DMS53 treated with DMSO at 0.1 percent for 48 hours (cell line): ENCODE measurements around the gene MMP26.

Experiments
- DNase-seq: peaks from one replicate; lab custom pipeline; 2025; ENCODE audit not compliant: unreplicated experiment; lab: John Stamatoyannopoulos, UW

The MMP26 gene

DNA sequence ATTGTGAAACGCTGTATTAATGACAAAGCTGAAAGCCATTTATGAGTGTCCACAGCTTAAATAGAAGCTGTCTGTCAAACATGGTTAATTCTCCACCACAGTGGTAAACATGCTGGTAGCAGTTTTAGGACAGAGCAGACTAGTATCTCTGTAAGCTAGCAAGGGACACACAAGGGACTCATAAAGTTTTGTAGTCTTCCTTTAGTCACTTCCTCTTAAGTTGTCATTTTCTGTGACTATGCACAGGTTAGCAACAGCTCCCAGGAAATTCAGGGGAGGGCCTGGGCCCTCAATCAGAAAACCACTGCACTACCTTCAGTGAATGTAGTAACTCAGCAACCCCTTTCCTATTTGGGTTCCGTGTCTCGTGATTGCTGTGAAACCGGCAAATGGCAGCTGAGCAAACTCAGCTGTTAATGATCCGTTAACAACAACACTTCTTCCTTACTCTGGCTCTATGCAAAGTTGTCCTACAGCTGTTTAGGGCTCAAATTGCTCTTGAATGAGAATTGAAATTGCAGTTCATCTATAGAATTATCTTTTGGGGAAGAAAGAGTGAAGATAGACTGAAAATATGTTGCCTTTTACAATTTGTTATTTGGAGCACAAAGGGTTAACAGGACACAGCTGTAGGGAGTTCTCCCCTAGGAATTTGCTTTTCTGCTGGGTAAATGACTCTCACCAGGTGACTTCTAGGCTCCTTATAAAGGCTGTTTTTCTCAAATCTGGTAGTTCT, at the start of gene MMP26:
MMP26 (plus strand) TSS at position 731 of the 736 bp plus-strand sequence.
- DNase-seq, result peak; percentile 96

DNA sequence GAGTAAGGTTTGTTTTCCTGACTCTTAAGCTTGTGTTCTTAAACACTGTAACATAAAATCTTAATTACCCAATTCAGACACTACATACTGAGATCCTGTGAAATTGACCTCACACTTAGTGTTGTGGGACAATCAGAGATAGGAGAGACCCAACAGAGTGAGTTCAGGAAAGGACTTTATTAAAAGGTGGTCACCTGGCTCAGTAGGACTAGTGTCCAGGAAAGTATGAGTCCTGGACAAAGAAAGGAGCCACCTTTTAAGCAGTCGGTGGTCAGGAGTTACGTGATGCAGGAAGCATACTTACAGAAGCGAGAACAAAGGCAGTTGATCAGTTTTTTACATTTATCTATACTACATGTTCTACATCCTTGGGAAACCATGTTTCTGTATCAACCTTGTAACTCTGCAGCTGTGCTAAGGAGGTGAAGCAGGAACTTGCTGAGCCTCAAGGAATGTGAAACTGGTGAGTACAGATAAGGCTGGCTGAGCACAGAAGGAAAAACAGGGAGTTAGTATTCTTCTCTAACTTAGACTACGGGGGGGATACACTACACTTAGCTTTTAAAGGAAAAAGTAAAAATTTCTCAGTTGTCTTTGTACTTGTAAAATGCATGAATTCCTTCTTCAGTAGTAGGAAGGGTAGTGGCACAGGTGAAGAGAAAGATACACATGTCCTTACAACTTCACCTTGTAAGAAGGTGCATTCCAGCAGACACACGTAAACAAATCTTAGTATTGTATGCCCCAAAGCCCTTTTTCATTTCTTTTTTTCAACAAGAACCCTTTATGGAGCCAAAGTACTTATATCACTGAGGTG, 45.7 kb upstream of the MMP26 start:
- no peak for DNase-seq

DNA sequence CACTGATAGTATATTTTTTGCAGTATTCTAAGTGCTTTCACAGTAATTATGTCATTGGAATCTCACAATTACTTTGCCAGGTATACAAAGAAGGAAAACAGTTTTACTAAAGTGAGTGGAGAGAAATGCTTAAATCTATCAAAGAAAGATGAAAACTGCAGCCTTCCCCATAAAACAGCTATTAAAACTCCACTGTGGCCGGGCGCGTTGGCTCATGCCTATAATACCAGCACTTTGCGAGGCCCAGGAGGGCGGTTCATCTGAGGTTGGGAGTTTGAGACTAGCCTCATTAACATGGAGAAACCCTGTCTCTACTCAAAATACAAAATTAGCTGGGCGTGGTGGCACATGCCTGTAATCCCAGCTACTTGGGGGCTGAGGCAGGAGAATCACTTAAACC, 41.7 kb upstream of the MMP26 start:
- no peak for DNase-seq

DNA sequence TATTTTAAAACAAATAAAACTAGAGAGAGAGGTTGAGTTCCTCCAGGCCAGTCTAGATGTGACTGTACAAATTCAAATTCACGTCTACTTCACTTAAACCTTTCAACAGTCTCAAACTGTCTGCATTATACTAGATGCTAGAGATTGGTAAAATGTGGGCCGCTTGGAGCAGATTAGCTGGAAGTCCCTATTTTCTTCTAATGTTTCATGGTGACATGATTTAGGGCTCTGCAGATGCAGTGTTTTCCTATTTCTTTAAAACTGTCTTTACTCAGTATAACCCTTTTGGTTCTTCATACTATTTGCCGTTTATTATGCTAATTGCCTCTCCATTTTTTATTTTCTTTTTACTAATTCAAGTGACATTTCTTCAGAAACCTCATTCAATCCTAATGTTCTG, 40.4 kb upstream of the MMP26 start:
- no peak for DNase-seq

DNA sequence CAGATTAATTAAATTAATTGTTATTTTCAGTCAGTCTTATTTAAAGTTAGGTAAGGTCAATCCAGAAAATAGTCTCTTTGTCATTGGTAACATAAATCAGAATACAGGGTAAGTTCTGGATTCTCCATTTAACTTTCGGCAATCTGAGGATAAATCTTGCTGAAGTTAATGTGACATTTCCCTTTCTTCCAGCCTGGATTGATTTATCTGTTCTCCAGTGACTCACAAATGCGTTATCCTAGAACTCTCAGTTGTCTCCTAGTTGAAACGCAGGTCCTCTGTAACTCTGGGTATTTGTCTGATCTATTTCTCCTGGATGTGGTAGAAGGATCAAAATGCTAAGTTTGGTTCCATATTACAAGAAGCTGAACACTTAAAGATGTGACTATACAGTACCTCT, 39.8 kb upstream of the MMP26 start:
- DNase-seq, result no peak

DNA sequence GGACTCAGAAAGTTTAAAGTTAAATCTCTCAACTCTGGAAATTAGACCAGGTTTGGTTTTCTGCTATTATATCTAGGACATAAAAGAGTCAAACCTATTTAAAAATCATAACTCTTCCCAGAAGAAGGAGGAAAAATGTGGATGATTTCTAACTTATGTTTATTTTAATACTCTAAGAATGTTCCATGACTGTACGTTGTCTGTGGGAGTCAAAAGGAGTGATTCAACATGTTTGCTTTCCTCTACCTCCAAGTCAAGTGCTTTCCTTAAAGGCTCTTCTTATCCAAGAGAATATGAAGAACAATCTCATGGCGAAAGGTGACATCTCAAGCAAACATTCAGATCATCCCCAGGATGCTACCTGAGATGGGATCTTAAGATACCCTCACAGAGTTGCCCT, 39.2 kb upstream of the MMP26 start:
- DNase-seq, result no peak

DNA sequence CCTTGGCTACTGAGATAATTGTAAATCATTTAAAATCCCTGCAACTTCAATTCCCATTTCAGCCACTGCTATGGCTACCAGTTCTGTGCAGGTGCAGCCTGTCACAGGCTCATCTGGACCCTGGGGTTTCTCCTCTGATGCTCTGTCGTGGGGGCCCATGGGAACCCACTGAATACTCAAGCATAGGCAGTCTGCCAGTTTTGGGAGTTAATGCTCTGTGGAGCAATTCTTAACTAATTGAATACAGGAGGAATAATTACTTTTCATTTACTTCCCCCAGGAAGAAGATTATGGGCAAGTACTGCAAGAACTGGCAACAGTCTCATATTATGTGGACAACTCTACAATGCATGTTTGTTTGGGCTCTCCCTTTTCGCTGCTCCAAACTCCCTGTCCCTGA, 32.8 kb upstream of the MMP26 start:
- no peak for DNase-seq

DNA sequence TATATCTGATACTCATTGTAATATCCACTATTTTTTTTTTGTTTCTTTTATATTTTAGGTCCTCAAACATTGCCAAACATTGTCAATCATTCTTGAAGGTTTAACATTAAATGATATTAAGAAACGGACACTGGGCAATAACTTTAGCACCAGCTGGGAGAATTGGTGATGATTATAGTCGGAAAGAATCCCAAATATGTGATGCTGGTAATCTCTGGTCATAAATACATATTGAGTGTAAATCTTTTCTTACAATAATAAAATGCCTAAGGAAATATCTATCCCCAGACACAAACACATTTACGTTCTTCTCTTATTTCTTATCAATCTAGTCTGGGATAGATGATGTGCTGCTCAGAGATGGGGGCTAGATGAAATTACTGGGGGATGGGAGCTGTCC, 32.1 kb upstream of the MMP26 start:
- no peak for DNase-seq

DNA sequence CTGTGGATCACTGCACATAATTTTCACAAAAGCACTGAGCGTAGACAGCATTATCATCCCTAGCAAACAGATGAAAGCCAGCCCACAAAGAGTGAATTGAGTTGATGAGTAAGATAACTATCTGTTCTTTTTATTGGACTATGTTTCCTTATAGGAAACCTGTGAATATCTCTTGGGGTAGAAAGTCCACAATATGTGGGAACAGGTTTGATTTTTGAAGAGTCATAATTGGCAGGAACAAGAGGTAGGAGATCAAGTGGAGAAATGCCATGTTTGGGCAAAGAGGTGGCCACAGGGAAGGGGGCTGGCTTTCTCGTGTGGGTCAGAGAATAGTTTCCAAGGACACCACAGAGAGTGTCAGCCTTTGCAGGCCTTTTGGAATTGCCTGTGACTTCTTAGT, 30.8 kb upstream of the MMP26 start:
- no peak for DNase-seq

DNA sequence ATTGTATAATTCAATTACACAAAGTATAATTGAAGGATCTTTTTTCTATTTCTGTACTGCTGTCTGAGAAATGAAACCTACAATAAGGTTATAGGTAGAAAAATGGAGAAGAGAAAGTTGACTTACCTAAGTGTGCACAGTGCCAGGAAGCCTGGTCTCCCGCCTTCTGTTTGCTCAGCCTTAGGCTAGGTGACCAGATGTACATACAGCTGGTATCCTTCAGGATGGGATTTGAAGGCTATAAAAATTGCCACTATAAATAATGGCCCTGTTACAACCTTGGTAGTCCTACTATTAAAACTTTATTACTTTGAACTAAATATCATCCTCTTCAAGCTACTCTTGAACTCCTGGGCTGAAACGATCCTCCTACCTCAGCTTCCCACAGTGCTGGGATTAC, 26.6 kb upstream of the MMP26 start:
- DNase-seq, result peak; percentile 67

DNA sequence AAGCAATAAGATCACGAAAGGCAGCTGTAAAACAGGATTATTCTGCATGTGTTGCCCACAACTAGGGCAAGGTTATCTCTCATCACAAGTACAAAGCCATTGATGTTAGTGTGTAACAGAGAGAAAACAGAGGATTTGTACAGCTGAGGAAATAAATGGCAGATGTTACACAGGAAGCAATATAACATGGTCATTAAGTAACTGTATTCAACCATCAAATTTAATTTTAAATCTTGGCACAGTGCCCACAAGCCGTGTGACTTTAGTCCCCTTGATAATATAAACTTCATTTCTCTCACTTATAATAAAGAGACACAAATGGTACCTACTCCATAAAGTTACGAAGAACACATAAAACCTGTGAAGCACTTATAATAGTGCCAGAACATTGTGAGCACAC, 24.2 kb upstream of the MMP26 start:
- peak; percentile 53 for DNase-seq

DNA sequence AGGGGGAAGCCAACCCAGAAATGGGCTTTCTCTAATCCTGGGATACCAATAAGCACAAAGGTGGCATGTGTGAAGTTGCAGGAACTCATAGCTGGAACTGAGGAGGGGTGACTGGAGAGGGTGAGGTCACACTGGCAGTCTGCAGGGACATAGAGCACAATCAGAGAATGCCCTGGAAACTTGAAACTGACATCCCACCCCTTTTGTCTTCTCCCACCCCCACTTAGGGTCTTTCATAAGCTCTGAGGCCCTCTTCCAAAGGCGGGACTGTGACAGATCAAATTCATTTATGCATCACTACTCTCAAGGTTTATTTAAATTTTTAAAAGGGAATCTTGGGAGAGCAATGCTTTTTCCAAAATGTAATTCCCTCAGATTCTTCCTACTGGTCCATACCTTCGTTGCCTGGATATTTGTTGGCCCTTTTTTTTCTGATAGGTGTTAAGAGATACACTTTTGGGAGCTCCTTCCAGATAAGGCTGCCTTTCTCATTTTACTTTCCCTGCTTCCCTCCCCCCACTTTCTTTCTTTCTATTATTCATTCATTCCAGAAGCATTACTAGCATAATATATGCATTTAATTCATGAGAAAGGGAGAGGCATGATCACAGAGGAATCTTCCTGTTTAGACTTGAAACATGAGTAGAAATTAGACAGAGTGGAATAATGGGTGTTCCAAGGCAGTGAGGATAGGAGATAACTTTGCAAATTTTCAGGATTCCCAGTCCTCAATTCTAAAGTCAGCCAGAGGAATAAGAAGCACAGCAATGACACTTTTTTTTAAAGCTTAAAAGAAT, 21.8 kb upstream of the MMP26 start:
- no peak for DNase-seq

DNA sequence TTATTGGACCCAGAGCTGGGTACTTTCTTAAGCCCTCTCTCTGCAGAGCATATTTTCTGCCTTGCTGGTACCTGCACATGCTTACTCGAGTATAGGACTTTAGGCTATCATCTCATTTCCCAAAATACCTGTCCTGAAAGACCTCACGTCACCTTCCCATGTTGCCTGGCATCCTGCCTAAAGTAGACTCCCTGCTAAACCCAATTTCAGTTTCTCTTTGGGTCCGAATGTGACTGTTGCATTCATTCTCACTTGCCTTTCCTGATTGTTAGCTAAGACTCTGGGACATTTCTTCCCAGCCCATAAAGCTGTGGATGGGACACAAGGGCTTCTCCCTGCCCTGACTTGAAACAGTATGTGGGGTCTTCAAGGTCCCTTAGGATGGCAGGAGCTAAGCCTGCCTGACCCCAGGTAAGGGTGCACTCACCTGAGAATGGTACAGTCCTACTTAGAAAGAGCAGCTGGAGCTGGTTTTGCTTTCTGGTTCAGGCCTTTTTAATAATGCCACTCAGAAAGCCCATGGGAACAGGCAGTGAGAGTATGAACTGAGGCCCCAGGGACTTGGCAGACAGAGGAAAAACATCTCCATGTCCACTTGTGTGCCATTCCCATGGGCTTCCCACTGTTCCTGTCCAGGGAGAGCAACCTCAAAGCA, 19.8 kb upstream of the MMP26 start:
- DNase-seq, result no peak

DNA sequence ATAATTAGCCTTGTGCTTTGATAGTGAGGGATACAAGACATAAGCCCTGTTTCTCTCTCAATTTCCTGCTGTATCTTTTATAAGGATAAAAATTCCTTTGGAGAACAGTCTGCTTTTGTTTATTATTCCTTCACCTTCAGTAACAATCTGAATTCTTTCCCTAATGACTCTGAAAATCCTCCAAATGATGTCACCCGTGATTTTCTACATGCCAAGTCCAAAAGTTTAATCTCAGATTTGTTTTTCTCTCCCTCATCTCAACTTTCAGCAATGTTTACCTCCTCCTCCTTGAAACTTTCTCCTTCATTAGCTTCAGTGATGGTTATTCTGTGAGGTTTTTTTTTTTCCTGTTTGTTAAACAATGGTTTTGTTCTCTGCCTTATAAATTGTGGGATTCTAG, 9.1 kb upstream of the MMP26 start:
- DNase-seq, result no peak

DNA sequence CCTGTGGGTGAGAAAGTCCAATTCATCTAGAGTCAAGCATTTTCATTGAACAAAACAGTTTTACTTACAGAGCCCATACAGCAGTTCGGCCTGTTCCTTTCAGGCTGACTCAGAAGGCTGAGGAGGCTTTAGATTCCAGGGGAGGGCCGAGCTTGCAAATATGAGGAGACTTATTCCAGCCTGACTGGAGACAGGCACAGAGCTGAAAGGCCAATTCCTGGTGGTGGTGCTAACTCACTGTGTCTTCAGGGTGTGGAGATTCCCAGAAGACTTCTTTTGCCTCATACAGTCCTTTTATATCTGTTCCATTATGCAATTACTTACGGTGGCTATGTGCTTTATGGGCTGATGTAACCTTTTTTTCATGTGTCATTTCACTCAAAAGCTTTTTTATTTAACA, 7.0 kb upstream of the MMP26 start, which contains the start of gene OR51E2:
OR51E2 (minus strand) TSS at position 269 of the 400 bp plus-strand sequence. CDS start 15,142 bp downstream, outside the sequence.
- DNase-seq, result peak; percentile 76

DNA sequence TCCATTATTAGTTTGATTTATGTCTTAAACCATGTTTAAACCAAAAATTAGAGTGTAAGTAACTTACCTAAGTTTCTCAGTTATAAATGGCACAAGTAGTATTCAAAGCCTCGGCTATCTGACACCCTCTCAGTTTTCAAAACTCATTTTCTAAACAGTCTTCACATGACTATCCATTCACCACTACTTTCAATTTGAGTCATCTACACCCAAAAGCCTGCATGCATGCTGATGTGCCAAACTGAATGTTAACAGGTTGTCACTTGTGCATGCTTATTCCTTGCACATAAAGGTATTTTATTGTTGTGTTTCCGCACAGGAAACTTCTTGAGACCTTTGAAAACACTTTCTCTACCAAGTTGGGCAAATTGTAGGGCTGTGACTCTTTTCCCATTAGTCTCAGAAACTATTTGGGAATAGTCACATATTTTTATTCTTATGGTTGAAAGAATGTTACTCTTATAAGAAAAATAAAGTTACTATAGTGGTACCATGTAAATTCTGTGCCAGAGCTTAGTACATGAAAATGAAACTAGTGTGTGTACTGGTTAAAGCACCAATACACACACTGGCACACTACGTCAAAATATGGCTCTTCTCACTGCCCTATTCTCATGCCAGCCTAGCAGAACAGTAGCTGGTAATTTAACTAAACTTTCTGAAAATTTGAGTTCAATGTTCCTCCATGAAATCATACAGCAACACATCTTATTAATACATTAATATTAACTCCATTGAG, 4.7 kb upstream of the MMP26 start:
- no peak for DNase-seq

DNA sequence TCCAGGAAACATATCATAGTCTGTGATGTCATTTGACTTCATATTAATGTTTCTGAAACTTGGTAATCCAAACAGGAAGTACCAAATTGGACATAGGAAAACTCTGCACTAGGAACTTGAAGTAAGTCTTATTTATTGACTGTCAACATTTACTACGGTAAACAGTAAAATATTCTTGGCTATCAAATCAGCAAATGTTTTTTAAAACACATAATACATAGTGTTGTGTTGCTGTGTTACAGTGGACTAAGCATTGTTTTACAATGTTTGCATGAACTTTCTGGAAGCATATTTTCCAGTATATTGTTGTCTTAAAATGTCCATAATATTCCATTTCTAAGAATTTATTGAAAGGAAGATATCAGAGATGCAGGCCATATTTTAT, 4.2 kb upstream of the MMP26 start:
- no peak for DNase-seq

DNA sequence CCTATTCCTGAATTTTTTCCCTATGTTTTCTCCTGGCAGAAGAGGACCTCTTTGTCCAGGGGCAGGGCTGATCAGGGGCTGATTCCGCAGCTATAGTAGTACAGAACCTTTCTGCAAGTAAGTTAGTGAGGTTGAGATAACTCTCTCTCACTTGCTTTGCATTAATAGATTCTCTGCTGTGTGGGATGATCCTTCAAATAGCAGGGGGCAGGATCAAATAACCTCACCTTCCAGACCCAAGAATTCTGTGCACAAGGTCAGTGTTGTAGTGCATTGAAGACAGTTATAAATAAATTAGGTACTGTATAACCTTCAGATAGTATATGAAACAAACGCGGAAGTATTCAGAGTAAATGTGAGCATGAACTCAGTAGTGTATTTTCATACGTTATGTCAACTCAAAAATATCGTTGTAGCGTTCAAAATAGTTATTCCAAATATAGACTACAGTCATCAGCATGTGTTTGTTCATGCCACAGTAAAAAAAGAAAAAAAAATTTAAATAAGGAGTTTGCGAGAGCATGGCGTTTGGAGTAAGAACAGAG, 278 bp downstream of the MMP26 start:
- DNase-seq, result peak; percentile 90

DNA sequence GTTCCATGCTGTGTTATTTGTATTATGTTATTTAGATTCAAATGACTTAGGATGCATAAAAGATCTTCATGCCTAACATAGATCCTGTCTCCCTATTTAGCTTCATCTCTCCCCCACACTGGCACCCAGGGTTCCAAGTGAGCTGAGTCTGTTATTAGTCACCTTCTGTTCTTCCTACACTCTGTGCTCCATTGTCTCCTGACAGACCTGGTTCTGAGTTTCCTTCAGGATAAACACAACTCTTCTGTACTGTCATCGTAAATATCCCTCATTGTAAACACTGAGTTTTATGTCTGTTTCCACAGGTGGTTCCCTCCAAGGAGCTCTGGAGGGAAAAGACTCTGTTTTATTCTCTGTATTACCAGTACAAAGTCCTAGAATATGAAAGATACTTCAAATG, 8.7 kb downstream of the MMP26 start:
- DNase-seq, result peak; percentile 52

DNA sequence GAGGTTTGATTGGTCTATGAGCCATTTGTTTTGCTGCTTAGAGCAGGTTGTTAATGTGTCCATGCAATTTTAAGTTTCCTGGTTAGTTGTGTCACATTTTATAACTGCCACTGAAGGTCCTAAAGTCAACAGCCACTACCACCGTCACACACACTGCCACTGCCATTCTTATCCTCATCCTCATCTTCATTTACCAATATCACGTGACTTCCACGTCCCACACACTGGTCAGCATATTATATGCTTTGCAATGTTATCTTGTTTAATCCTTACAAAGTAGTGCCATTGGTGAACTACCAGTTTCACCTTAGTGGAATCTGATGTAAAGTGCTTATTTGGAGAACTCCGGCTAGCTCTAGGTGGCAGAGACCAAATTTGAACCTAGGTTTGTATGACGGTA, 9.7 kb downstream of the MMP26 start:
- DNase-seq, result no peak
